ENCODE data around the gene ELP4. TPM values are rescaled to one million over a fixed set of nuclear protein-coding genes. Genes with fewer than 3 reads are reported as not detected.

ELP4 gene
- total and polyA plus RNA-seq, 2 donors from 2014 or later: 20.3 to 26.2 TPM

DNA sequence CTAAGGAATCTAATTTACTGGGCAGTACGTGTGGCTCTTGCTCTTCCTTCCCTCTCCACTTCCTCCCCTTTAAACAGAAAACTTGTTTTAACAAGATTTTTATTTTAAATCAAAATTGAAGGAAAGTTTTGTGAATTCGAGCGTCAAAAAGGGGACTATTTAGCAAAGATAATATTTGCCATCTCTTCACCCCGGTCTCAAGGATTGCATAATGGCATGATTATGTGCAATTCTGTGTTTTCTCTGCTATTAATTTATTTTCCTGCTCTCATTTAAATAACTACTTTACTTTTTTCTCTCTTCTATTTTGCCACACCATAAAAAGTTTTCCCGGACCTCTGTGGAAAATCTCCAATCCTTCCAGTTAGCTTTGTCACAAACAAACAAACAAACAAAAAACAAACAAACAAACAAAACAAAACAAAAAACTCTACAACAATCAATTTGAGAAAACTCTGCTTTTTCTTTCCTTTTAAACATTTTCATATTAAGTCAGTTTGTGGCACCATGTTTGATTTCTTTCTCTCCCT lies 311.7 kb downstream of the ELP4 start:
- DNase-seq (peak in 1 of 5 donors; percentile 27), FAIRE-seq (no peak)
- Histone ChIP-seq H3K9me3 (ENCODE audit: control insufficient read depth in 2 of 3, insufficient read depth in 1 of 3, low read length in 3 of 3) (no peaks in the 10 kb centered on the region), H3K4me1 (ENCODE audit: control insufficient read depth in 2 of 3, insufficient read depth in 2 of 3, low read depth in 1 of 3, low read length in 3 of 3) (peaks cover 0 to 5% (median 2%) of the 10 kb centered on the region in 3 donors), H3K36me3 (ENCODE audit: control insufficient read depth in 2 of 3, insufficient read depth in 3 of 3, low read length in 3 of 3) (no peaks in the 10 kb centered on the region), H3K27ac (ENCODE audit: low read depth in 2 of 2, low read length in 2 of 2) (no peak overlapping the region), H3K4me3 (ENCODE audit: low read length in 3 of 3) (no peak overlapping the region), H3K27me3 (ENCODE audit: control insufficient read depth, insufficient read depth, low read length) (peaks cover 82% of the 10 kb centered on the region), H3K9ac (ENCODE audit: low read length in 3 of 3) (no peak overlapping the region)
- TF ChIP-seq, protein P1, sequence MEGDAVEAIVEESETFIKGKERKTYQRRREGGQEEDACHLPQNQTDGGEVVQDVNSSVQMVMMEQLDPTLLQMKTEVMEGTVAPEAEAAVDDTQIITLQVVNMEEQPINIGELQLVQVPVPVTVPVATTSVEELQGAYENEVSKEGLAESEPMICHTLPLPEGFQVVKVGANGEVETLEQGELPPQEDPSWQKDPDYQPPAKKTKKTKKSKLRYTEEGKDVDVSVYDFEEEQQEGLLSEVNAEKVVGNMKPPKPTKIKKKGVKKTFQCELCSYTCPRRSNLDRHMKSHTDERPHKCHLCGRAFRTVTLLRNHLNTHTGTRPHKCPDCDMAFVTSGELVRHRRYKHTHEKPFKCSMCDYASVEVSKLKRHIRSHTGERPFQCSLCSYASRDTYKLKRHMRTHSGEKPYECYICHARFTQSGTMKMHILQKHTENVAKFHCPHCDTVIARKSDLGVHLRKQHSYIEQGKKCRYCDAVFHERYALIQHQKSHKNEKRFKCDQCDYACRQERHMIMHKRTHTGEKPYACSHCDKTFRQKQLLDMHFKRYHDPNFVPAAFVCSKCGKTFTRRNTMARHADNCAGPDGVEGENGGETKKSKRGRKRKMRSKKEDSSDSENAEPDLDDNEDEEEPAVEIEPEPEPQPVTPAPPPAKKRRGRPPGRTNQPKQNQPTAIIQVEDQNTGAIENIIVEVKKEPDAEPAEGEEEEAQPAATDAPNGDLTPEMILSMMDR (IDR thresholded peaks at IDR 0.05; ENCODE audit: borderline replicate concordance, extremely low read depth, insufficient read depth): no peak
- intact Hi-C loops (cut with DNase I): no loop called here

DNA sequence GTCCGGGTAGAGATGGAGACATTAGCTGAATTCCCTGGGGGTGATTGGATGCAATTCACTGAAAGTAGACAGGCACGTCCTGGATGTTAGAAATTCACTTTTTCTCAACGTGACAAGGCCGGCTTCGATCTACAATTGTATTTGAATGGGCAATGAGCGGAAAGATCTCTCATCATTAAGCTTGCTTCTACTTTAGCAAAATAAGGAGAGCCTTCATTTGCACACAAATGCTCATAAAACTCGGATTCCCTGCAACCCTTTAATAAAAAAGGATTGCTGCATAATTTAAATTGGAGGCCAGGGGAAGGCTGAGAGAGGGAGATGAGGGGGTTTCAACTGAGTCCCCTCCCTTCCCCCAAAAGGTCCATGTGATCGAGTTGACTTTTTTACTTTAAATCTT lies 312.2 kb downstream of the ELP4 start:
- TF ChIP-seq, protein P1 (IDR thresholded peaks at IDR 0.05; ENCODE audit: borderline replicate concordance, extremely low read depth, insufficient read depth): no peak
- intact Hi-C loops (cut with DNase I): no loop called here
- Histone ChIP-seq H3K36me3 (ENCODE audit: control insufficient read depth in 2 of 3, insufficient read depth in 3 of 3, low read length in 3 of 3) (no peaks in the 10 kb centered on the region), H3K4me1 (ENCODE audit: control insufficient read depth in 2 of 3, insufficient read depth in 2 of 3, low read depth in 1 of 3, low read length in 3 of 3) (peaks cover 0 to 4% (median 2%) of the 10 kb centered on the region in 3 donors), H3K27ac (ENCODE audit: low read depth in 2 of 2, low read length in 2 of 2) (no peak overlapping the region), H3K9ac (ENCODE audit: low read length in 3 of 3) (no peak overlapping the region), H3K9me3 (ENCODE audit: control insufficient read depth in 2 of 3, insufficient read depth in 1 of 3, low read length in 3 of 3) (no peaks in the 10 kb centered on the region), H3K4me3 (ENCODE audit: low read length in 3 of 3) (no peak overlapping the region), H3K27me3 (ENCODE audit: control insufficient read depth, insufficient read depth, low read length) (peaks cover 86% of the 10 kb centered on the region)
- FAIRE-seq (no peak), DNase-seq (peak in 1 of 5 donors; percentile 9)

DNA sequence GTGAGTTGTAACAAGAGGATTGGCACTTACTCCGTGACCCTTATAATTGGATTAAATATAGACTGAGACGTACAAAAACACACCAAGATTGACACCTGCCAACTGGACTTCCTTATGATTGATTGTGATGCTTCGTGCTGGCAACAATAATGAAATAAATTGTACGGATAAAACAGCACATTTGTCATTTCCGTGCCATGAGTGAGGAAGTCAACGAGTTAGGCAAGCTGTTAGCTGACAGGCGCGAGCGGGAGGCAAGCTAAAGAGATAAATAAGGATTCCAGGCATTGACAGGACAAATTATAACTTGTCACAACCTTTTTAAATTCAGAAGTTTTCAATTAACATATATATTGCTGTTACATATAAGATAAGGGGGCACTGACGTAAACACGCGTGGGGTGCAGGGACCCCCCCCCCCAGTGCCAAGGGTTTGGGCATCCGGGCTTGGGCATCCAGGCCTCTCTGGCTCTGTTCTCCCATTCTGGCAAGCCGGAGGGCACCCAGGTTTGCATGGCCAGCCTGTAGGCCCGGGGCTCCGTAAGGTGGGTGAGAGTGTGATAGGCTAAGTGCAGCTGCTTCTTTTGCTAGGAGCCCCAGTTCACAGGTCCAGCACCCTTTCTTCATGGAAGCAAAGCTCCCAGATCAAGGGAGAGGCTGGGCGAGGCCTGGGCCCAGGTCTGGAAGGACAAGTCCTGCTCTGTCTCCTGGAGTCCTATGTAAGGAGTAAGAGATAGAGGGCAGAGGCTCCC lies 312.8 kb downstream of the ELP4 start:
- DNase-seq: peak in 2 of 5 donors; percentile 12 to 40

More for the DNA sequence above, 312.8 kb downstream of the ELP4 start:
- no peaks in the 10 kb centered on the region for H3K9me3 ChIP-seq (ENCODE audit: control insufficient read depth in 2 of 3, insufficient read depth in 1 of 3, low read length in 3 of 3)
- no peaks in the 10 kb centered on the region for H3K36me3 ChIP-seq (ENCODE audit: control insufficient read depth in 2 of 3, insufficient read depth in 3 of 3, low read length in 3 of 3)
- intact Hi-C loops (cut with DNase I): no loop called here
- TF ChIP-seq, protein P1 (IDR thresholded peaks at IDR 0.05; ENCODE audit: borderline replicate concordance, extremely low read depth, insufficient read depth): no peak
- FAIRE-seq: no peak
- H3K9ac ChIP-seq (ENCODE audit: low read length in 3 of 3): no peak overlapping the region
- no peak overlapping the region for H3K4me3 ChIP-seq (ENCODE audit: low read length in 3 of 3)
- no peak overlapping the region for H3K27ac ChIP-seq (ENCODE audit: low read depth in 2 of 2, low read length in 2 of 2)
- peaks cover 0 to 2% (median 0%) of the 10 kb centered on the region in 3 donors for H3K4me1 ChIP-seq (ENCODE audit: control insufficient read depth in 2 of 3, insufficient read depth in 2 of 3, low read depth in 1 of 3, low read length in 3 of 3)
- H3K27me3 ChIP-seq (ENCODE audit: control insufficient read depth, insufficient read depth, low read length): peaks cover 85% of the 10 kb centered on the region

Data from kidney (tissue), 14 donors.